Body of pancreas (tissue), 4 donors: ENCODE results near the gene TMEM131L.

Experiments used
- POLR2A ChIP-seq, 3 donors: fragments of 450-650 bp; IDR thresholded peaks; one replicate each; pipeline ENCODE4 v1.6.1; 2016; ENCODE audit warnings: antibody characterized with exemption in 3 of 3, mild to moderate bottlenecking in 2 of 3
- TF ChIP-seq, protein P1 (sequence below), 7 experiments: fragments of 450-650 bp in 4 of 7; fragments of 200-600 bp in 3 of 7; sonication (generic) in 3 of 7; IDR thresholded peaks; one replicate each; pipeline ENCODE4 v1.5.1; 2016 to 2019; ENCODE audit warnings: antibody characterized with exemption in 7 of 7

DNA sequence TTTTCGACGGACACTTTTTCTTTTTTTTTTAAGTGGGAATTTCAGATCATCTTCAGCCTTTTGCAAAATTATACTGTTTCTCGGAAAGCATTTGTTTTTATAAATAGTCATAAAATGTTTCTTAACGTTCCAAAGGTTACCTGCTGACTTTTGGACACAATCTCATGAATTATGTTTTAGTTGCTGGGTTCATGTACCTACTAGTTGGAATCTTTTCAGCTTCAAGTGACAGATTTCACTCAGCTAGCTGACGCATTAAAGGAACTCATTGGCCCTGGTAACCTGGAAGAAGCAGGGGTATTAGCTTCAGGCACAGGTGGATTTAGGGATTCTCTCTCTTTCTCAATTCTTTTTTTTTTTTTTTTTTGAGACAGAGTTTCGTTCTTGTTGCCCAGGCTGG lies 66.5 kb downstream of the TMEM131L start:
- TF ChIP-seq POLR2A (IDR thresholded peaks at IDR 0.05) = no peak
- TF ChIP-seq, protein P1, sequence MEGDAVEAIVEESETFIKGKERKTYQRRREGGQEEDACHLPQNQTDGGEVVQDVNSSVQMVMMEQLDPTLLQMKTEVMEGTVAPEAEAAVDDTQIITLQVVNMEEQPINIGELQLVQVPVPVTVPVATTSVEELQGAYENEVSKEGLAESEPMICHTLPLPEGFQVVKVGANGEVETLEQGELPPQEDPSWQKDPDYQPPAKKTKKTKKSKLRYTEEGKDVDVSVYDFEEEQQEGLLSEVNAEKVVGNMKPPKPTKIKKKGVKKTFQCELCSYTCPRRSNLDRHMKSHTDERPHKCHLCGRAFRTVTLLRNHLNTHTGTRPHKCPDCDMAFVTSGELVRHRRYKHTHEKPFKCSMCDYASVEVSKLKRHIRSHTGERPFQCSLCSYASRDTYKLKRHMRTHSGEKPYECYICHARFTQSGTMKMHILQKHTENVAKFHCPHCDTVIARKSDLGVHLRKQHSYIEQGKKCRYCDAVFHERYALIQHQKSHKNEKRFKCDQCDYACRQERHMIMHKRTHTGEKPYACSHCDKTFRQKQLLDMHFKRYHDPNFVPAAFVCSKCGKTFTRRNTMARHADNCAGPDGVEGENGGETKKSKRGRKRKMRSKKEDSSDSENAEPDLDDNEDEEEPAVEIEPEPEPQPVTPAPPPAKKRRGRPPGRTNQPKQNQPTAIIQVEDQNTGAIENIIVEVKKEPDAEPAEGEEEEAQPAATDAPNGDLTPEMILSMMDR (IDR thresholded peaks at IDR 0.05) = no peak
